IMR-90 (cell line): ENCODE results near the gene MRPS24. TPM values are rescaled to one million over a fixed set of nuclear protein-coding genes. Genes with fewer than 3 reads are reported as not detected.

Source experiments
- ATAC-seq: fragments of 200-7000 bp; cut with Tn5 transposase; 2 replicates; pipeline ENCODE4 v1.9.1; 2020; ENCODE audit warnings: low read depth, mild to moderate bottlenecking, moderate library complexity
- BruUV-seq: library from RNA; stranded (reverse); fragments of 400-500 nt; replicated peaks from 2 replicates; lab custom pipeline; 2021; lab: Mats Ljungman, UMichigan
- CTCF ChIA-PET: fragments of 300-600 bp; formaldehyde crosslinking; extraction: SDS; loops from one replicate; lab custom pipeline; 2021; ENCODE audit warnings: antibody characterized with exemption; lab: Yijun Ruan, JAX
- POLR2A ChIA-PET: fragments of 300-600 bp; sonication (Branson Sonifier 250); formaldehyde crosslinking; loops from one replicate; lab custom pipeline; 2022; ENCODE audit warnings: antibody characterized with exemption; ENCODE audit not compliant: unreplicated experiment; lab: Charles Lee
- DNase-seq: peaks from one replicate; pipeline ENCODE4 v3.0.0; 2013
- H2AFZ ChIP-seq: replicated peaks from 2 replicates; pipeline ENCODE3; 2013; ENCODE audit warnings: low read length, mild to moderate bottlenecking; ENCODE audit not compliant: poor library complexity
- H2AK5ac ChIP-seq: 2 replicates; pipeline ENCODE4 v1.6.1; 2013; ENCODE audit warnings: low read depth, low read length, inconsistent platforms
- H2AK9ac ChIP-seq: replicated peaks from 2 replicates; pipeline ENCODE3; 2013; ENCODE audit warnings: mild to moderate bottlenecking, low read depth, low read length, moderate library complexity; ENCODE audit not compliant: poor library complexity
- H2BK120ac ChIP-seq: 2 replicates; pipeline ENCODE4 v1.6.1; 2013; ENCODE audit warnings: low read depth, low read length, inconsistent platforms
- H2BK15ac ChIP-seq: 3 replicates; pipeline ENCODE4 v1.6.1; 2013; ENCODE audit warnings: low read depth, low read length, inconsistent platforms
- H2BK20ac ChIP-seq: 2 replicates; pipeline ENCODE4 v1.6.1; 2013; ENCODE audit warnings: low read depth, mild to moderate bottlenecking, inconsistent platforms, low read length, moderate library complexity
- H2BK5ac ChIP-seq: 2 replicates; pipeline ENCODE4 v1.6.1; 2013; ENCODE audit warnings: mild to moderate bottlenecking, low read depth, low read length, inconsistent platforms; ENCODE audit not compliant: poor library complexity, severe bottlenecking
- H3K14ac ChIP-seq: replicated peaks from 2 replicates; pipeline ENCODE4 v1.6.1; 2013; ENCODE audit warnings: low read depth, low read length, inconsistent platforms
- H3K18ac ChIP-seq: 2 replicates; pipeline ENCODE4 v1.6.1; 2013; ENCODE audit warnings: low read depth, low read length, control low read depth
- H3K23ac ChIP-seq: 2 replicates; pipeline ENCODE4 v1.6.1; 2013; ENCODE audit warnings: low read depth, low read length, inconsistent platforms
- H3K27ac ChIP-seq: 2 replicates; pipeline ENCODE4 v1.5.1; 2013; ENCODE audit warnings: mild to moderate bottlenecking, control low read depth, low read length; ENCODE audit not compliant: insufficient read depth
- H3K27me3 ChIP-seq: 2 replicates; pipeline ENCODE4 v1.6.1; 2013; ENCODE audit warnings: low read length; ENCODE audit not compliant: control insufficient read depth, insufficient read depth
- H3K36me3 ChIP-seq: 2 replicates; pipeline ENCODE4 v1.6.1; 2013; ENCODE audit warnings: low read length, mixed read lengths; ENCODE audit not compliant: control insufficient read depth, insufficient read depth
- H3K4ac ChIP-seq: 2 replicates; pipeline ENCODE4 v1.6.1; 2013; ENCODE audit warnings: low read depth, low read length, inconsistent platforms
- H3K4me1 ChIP-seq: 2 replicates; pipeline ENCODE4 v1.6.1; 2013; ENCODE audit warnings: low read length, mixed read lengths; ENCODE audit not compliant: control insufficient read depth, insufficient read depth
- H3K4me2 ChIP-seq: 2 replicates; pipeline ENCODE4 v1.6.1; 2013; ENCODE audit warnings: low read depth, mild to moderate bottlenecking, control low read depth, low read length, moderate library complexity
- H3K4me3 ChIP-seq: 2 replicates; pipeline ENCODE4 v1.5.1; 2013; ENCODE audit warnings: low read depth, mild to moderate bottlenecking, control low read depth, low read length, moderate library complexity; ENCODE audit not compliant: insufficient read depth
- H3K56ac ChIP-seq: 2 replicates; pipeline ENCODE4 v1.6.1; 2013; ENCODE audit warnings: low read length, inconsistent platforms; ENCODE audit not compliant: insufficient read depth; ENCODE audit errors: extremely low read depth
- H3K79me1 ChIP-seq, 2 experiments: 2 replicates each; pipeline ENCODE4 v1.6.1; 2013; ENCODE audit warnings: low read length in 2 of 2, inconsistent platforms in 1 of 2, low read depth in 1 of 2
- H3K9ac ChIP-seq: 2 replicates; pipeline ENCODE4 v1.6.1; 2013; ENCODE audit warnings: low read depth, low read length, control low read depth
- H3K9me1 ChIP-seq: 2 replicates; pipeline ENCODE4 v1.6.1; 2013; ENCODE audit warnings: low read length, inconsistent platforms; ENCODE audit not compliant: insufficient read depth
- H3K9me3 ChIP-seq: 2 replicates; pipeline ENCODE4 v1.6.1; 2013; ENCODE audit warnings: low read length; ENCODE audit not compliant: control insufficient read depth, insufficient read depth
- H4K20me1 ChIP-seq: 2 replicates; pipeline ENCODE4 v1.6.1; 2013; ENCODE audit warnings: low read length, inconsistent platforms; ENCODE audit not compliant: insufficient read depth
- H4K5ac ChIP-seq: 2 replicates; pipeline ENCODE4 v1.6.1; 2013; ENCODE audit warnings: mild to moderate bottlenecking, low read depth, low read length, control low read depth
- H4K8ac ChIP-seq, 2 experiments: 2 replicates each; pipeline ENCODE4 v1.6.1; 2013; ENCODE audit warnings: low read depth in 2 of 2, low read length in 2 of 2, control low read depth in 1 of 2, inconsistent platforms in 1 of 2
- H4K91ac ChIP-seq: 2 replicates; pipeline ENCODE4 v1.6.1; 2013; ENCODE audit warnings: low read depth, low read length, inconsistent platforms; ENCODE audit not compliant: insufficient read depth
- BHLHE40 ChIP-seq: fragments of 150-350 bp; IDR thresholded peaks from 2 replicates; pipeline ENCODE4 v1.6.1; 2016; ENCODE audit warnings: mild to moderate bottlenecking, low read depth, low read length
- CEBPB ChIP-seq: IDR thresholded peaks from 2 replicates; pipeline ENCODE4 v1.6.1; 2012; ENCODE audit warnings: low read depth, low read length, improper control_type of control experiment
- CHD1 ChIP-seq: IDR thresholded peaks from 2 replicates; pipeline ENCODE4 v1.6.1; 2012; ENCODE audit warnings: low read depth, low read length, improper control_type of control experiment
- ELK1 ChIP-seq: fragments of 150-350 bp; IDR thresholded peaks from 2 replicates; pipeline ENCODE4 v1.6.1; 2016; ENCODE audit warnings: low read depth, mild to moderate bottlenecking, low read length, moderate library complexity, borderline replicate concordance
- FOS ChIP-seq: fragments of 150-350 bp; IDR thresholded peaks from 2 replicates; pipeline ENCODE4 v1.6.1; 2016; ENCODE audit warnings: low read depth, low read length
- MAFK ChIP-seq: IDR thresholded peaks from 2 replicates; pipeline ENCODE4 v1.6.1; 2012; ENCODE audit warnings: low read depth, low read length, improper control_type of control experiment
- MAZ ChIP-seq: IDR thresholded peaks from 2 replicates; pipeline ENCODE4 v1.6.1; 2012; ENCODE audit warnings: low read depth, mild to moderate bottlenecking, low read length, improper control_type of control experiment, moderate library complexity, borderline replicate concordance
- MXI1 ChIP-seq: IDR thresholded peaks from 2 replicates; pipeline ENCODE4 v1.6.1; 2012; ENCODE audit warnings: low read depth, mild to moderate bottlenecking, low read length, moderate library complexity, borderline replicate concordance
- NFE2L2 ChIP-seq: fragments of 150-350 bp; IDR thresholded peaks from 2 replicates; pipeline ENCODE4 v1.6.1; 2016; ENCODE audit warnings: low read depth, mild to moderate bottlenecking, low read length
- POLR2A ChIP-seq: IDR thresholded peaks from 2 replicates; pipeline ENCODE4 v1.6.1; 2012; ENCODE audit warnings: mild to moderate bottlenecking, low read depth, low read length
- RAD21 ChIP-seq: IDR thresholded peaks from 2 replicates; pipeline ENCODE4 v1.6.1; 2012; ENCODE audit warnings: low read length, improper control_type of control experiment
- RCOR1 ChIP-seq: IDR thresholded peaks from 2 replicates; pipeline ENCODE4 v1.6.1; 2012; ENCODE audit warnings: mild to moderate bottlenecking, low read length, improper control_type of control experiment; ENCODE audit not compliant: insufficient replicate concordance
- RFX5 ChIP-seq: IDR thresholded peaks from 2 replicates; pipeline ENCODE4 v1.8.0; 2012; ENCODE audit warnings: low read depth, mild to moderate bottlenecking, low read length, moderate library complexity
- SMC3 ChIP-seq: fragments of 150-350 bp; IDR thresholded peaks from 2 replicates; pipeline ENCODE4 v1.6.1; 2016; ENCODE audit warnings: low read depth, mild to moderate bottlenecking, antibody characterized with exemption, low read length, moderate library complexity
- WGBS, 2 experiments: methylation state at CpG; one replicate each; pipeline versions ENCODE4 v1.1.5 to v1.1.7; 2013; ENCODE audit warnings: missing lambda C conversion rate in 2 of 2; ENCODE audit not compliant: insufficient read length in 1 of 2; ENCODE audit errors: extremely low coverage in 2 of 2; 5-methylcytosine and 5-hydroxymethylcytosine counted together
- dilution Hi-C: fragments of 300-500 bp; cut with HindIII; formaldehyde crosslinking; loops from one replicate; pipeline ENCODE4 v1.14.3; 2018; ENCODE audit warnings: low sequenced_read_pairs; ENCODE audit not compliant: unreplicated experiment
- in situ Hi-C: fragments of 300-500 bp; cut with MboI; formaldehyde crosslinking; loops from 3 replicates; pipeline ENCODE4 v1.14.3; 2019; ENCODE audit warnings: low sequenced_read_pairs, inconsistent platforms, mixed read lengths
- intact Hi-C: fragments of 100-400 bp; cut with micrococcal nuclease; formaldehyde crosslinking; loops from 2 replicates; pipeline ENCODE4 v1.10.0; 2022
- polyA plus RNA-seq, 3 experiments: library from polyadenylated mRNA; depleted of rRNA; stranded (reverse); fragments of >200 nt; gene quantifications; 2 replicates each; pipeline ENCODE4 v1.2.3, GENCODE V29; 2012; ENCODE audit warnings: low replicate concordance in 1 of 3
- total RNA-seq: library from RNA; depleted of rRNA; stranded (reverse); fragments of >200 nt; gene quantifications from 2 replicates; pipeline ENCODE4 v1.2.3, GENCODE V29; 2012
- TF ChIP-seq, protein P1 (sequence below): conservative IDR thresholded peaks from 2 replicates; pipeline ENCODE4 v1.5.1; 2012; ENCODE audit warnings: mild to moderate bottlenecking, low read depth, low read length, improper control_type of control experiment
- TF ChIP-seq, protein P2 (sequence below): fragments of 150-350 bp; IDR thresholded peaks from 2 replicates; pipeline ENCODE4 v1.6.1; 2017; ENCODE audit warnings: mild to moderate bottlenecking, antibody characterized with exemption, low read length, low read depth

The MRPS24 gene
- total and polyA plus RNA-seq, 2 of the 4 experiments (the other 2 are of a cell fraction), result 151 to 266 TPM

GRCh38 chr7:43890468-43890867, 21.2 kb upstream of the MRPS24 start:
- 100% methylated on average over 1 of the region's 6 CpGs; no CpG with 5 or more reads in 1 of the 2 experiments for WGBS, 2 experiments

More at GRCh38 chr7:43890468-43890867, 21.2 kb upstream of the MRPS24 start:
- intact Hi-C loops, result no loop called here
- H3K4me2 ChIP-seq, result no peak overlapping the region
- dilution Hi-C loops, result no loop called here
- H3K79me1 ChIP-seq, result peaks cover 35 to 74% of the 10 kb centered on the region in 2 experiments
- H3K27ac ChIP-seq, result no peak overlapping the region
- POLR2A ChIA-PET, result no interaction called here
- H2AK9ac ChIP-seq, result peak overlapping the region; percentile 15
- no peak for DNase-seq
- no peak overlapping the region for H2AFZ ChIP-seq
- no peak overlapping the region for H3K56ac ChIP-seq
- H4K5ac ChIP-seq, result no peak overlapping the region
- H3K27me3 ChIP-seq, result no peaks in the 10 kb centered on the region
- no peak overlapping the region for H3K23ac ChIP-seq
- no peak overlapping the region for H3K9ac ChIP-seq
- no TSS peak for BruUV-seq
- no peak overlapping the region for H4K91ac ChIP-seq
- in situ Hi-C loops, result no loop called here
- H2AK5ac ChIP-seq, result 0 out of 2 replicates have a peak overlapping the region, but pooled peaks have one; percentile 4
- H4K20me1 ChIP-seq, result peaks cover 33% of the 10 kb centered on the region
- no peak overlapping the region for H2BK5ac ChIP-seq
- CTCF ChIA-PET, result no interaction called here
- no peak overlapping the region for H3K4me3 ChIP-seq
- TF ChIP-seq SMC3 (no peak), RAD21 (no peak), NFE2L2 (no peak), POLR2A (no peak), ELK1 (no peak), RCOR1 (no peak), RFX5 (no peak), CHD1 (no peak), FOS (no peak), MXI1 (no peak), MAFK (no peak), MAZ (no peak), BHLHE40 (no peak), CEBPB (no peak)
- TF ChIP-seq, protein P1, sequence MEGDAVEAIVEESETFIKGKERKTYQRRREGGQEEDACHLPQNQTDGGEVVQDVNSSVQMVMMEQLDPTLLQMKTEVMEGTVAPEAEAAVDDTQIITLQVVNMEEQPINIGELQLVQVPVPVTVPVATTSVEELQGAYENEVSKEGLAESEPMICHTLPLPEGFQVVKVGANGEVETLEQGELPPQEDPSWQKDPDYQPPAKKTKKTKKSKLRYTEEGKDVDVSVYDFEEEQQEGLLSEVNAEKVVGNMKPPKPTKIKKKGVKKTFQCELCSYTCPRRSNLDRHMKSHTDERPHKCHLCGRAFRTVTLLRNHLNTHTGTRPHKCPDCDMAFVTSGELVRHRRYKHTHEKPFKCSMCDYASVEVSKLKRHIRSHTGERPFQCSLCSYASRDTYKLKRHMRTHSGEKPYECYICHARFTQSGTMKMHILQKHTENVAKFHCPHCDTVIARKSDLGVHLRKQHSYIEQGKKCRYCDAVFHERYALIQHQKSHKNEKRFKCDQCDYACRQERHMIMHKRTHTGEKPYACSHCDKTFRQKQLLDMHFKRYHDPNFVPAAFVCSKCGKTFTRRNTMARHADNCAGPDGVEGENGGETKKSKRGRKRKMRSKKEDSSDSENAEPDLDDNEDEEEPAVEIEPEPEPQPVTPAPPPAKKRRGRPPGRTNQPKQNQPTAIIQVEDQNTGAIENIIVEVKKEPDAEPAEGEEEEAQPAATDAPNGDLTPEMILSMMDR, result no peak
- TF ChIP-seq, protein P2, sequence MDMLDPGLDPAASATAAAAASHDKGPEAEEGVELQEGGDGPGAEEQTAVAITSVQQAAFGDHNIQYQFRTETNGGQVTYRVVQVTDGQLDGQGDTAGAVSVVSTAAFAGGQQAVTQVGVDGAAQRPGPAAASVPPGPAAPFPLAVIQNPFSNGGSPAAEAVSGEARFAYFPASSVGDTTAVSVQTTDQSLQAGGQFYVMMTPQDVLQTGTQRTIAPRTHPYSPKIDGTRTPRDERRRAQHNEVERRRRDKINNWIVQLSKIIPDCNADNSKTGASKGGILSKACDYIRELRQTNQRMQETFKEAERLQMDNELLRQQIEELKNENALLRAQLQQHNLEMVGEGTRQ, result no peak
- no peak overlapping the region for H3K18ac ChIP-seq
- no peak overlapping the region for H3K14ac ChIP-seq
- no peak overlapping the region for H2BK15ac ChIP-seq
- no peak overlapping the region for H2BK20ac ChIP-seq
- no peaks in the 10 kb centered on the region for H3K9me3 ChIP-seq
- peaks cover 4% of the 10 kb centered on the region for H3K36me3 ChIP-seq
- peaks cover 13% of the 10 kb centered on the region; the same call in 1 of the 2 replicates for H3K9me1 ChIP-seq
- H3K4ac ChIP-seq, result no peak overlapping the region
- no peak overlapping the region for H2BK120ac ChIP-seq
- peaks cover 2% of the 10 kb centered on the region; the same call in 1 of the 2 replicates for H3K4me1 ChIP-seq
- no peak for ATAC-seq
- no peak overlapping the region for H4K8ac ChIP-seq
